HT1080 (cell line): Measurements from ENCODE around the gene LRIT2. TPM values are rescaled to one million over a fixed set of nuclear protein-coding genes. Genes with fewer than 3 reads are reported as not detected.
"Not testable (repeated sequence)": the region's sequence is repeated elsewhere in the genome, so short reads cannot be mapped to it uniquely, and the experiment has no call there.

Source experiments
- DNase-seq: peaks from one replicate; pipeline ENCODE4 v3.0.0-alpha.2; 2015; ENCODE audit warnings: low read depth
- total RNA-seq: library from RNA; depleted of rRNA; stranded (reverse); fragments of >200 nt; shearing (Covaris generic); gene quantifications from 2 replicates; pipeline ENCODE4 v1.2.3, GENCODE V29; 2014; rRNA removed

LRIT2 gene
- total RNA-seq, 1 experiment from 2014 or later, result not detected

DNA sequence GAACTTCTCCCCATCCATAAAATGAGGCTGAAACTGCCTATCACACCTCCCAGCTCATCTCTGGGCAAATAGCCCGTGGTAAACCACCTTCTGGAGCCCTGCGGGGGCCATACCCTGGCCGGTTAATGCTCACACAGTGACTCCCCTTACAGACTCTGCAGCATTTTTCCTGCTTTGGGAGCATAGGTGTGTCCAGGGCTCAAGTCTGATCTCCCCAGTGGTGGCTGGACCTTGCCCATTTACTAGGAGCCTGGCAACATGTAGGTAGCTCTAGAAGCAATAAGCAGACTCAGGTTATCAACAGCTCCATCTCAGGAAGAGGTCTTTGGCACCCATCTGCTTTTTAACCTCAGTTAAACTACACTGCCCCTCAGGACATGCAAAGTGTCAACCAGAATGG, 36.5 kb downstream of the LRIT2 start:
- DNase-seq, result no peak

DNA sequence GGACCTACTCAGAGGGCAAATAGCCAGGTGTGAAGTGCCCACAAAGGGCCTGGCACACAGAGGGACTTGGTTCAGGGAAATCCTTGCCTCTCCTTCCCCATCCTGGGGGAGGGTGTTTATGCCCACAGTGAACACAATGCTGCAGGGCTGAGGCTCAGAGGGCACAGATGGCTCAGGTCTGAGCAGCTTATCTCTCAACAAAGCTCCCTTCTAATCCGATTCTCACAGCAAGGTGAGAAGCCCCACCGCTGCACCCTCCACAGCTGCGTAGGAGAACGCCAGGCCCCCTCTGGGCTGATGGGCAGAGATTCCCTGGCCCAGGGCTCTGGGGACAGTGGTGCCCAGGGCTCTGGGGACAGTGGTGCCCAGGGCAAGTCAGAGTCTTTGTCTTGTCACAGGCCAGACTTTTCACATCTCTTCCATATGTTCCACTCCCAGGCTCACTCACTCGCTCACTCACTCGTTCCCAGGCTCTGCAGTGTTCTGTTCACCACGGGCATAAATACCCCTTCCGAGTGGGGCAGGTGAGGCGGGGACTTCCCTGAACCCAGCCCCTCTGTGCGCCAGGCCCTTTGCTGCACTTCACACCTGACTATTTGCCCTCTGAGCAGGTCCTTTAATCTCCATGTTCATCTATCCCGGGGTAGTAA, 39.7 kb downstream of the LRIT2 start:
- DNase-seq, result no peak

DNA sequence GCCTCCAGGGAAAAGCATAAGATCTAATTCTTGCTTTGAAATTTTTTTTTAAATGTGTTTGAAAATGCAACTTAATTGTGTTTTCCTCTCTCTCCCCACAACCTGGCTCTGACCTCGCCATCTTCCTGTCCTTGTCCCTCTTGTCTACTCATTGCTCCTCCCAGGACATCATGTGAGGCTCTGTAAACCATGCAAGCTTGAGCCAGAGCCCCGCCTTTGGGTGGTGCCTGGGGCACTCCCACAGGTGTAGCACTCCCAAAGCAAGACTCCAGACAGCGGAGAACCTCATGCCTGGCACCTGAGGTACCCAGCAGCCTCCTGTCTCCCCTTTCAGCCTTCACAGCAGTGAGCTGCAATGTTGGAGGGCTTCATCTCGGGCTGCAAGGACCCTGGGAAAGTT, 40.8 kb downstream of the LRIT2 start:
- DNase-seq, result no peak

DNA sequence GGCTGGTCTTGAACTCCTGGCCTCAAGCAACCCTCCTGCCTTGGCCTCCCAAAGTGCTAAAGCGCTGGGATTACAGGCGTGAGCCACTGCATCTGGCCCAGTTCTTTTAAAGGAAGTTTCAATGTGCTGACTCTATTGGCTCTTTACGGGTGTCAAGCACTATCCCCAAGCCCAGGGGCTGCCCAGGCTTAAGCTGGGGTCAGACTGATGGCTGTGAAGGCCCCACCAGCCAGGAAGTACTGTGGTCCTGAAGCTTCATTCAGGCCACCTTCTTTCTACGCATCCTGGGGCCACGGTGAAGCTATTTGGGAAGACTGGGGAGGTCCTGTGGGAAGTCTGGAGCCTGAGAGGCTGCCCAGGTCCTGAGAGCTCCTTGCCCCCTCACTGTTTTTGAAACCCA, 43.7 kb downstream of the LRIT2 start:
- DNase-seq, result no peak

DNA sequence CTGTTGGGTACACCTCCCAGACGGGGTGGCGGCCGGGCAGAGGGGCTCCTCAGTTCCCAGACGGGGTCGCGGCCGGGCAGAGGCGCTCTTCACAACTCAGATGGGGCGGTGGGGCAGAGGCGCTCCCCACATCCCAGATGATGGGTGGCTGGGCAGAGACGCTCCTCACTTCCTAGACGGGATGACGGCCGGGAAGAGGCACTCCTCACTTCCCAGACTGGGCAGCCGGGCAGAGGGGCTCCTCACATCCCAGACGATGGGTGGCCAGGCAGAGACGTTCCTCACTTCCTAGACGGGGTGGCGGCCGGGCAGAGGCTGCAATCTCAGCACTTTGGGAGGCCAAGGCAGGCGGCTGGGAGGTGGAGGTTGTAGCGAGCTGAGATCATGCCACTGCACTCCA, 45.0 kb downstream of the LRIT2 start:
- DNase-seq, result not testable (repeated sequence)

DNA sequence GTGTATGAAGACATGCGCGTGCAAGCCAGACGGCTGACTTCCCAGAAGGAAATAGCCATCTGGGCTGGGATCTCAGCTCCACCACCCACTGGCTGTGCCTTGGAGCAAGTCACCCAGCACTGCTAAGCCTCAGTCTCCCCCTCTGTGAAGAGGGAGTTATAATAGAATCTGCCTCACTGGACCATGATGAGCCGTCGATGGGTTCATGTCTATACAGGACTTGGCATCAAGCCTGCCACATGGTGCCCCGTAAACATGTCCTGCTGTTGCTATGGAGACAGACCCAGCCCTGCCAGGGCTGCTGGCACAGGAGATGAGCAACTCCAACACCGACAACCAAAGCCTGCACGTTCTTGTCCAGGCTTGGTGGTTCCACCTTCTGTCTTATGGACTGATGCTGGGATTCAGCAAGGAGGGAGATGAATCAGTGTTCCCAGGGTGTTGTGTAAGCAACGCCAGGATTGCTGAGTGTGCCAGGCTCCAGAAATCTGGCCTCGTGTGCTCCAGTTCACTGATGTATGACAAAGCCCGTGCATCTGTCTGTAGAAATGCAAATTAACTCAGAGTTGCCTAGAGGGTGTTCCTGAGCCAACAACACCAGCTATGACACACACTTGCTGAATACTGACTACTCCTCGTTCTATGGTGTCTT, 46.2 kb downstream of the LRIT2 start:
- peak; percentile 58 for DNase-seq

- DNase-seq, result no peak
These were observed 47.2 kb downstream of the LRIT2 start for GRCh38 chr10:84178160-84178609.

- DNase-seq, result no peak
These were observed 47.7 kb downstream of the LRIT2 start for GRCh38 chr10:84177541-84178141.

- DNase-seq, result no peak
These were observed 48.4 kb downstream of the LRIT2 start for GRCh38 chr10:84176836-84177474.

- no peak for DNase-seq
These were observed 49.0 kb downstream of the LRIT2 start for GRCh38 chr10:84176351-84176750.

- DNase-seq, result no peak
These were observed 49.9 kb downstream of the LRIT2 start for GRCh38 chr10:84175436-84175835.

DNA sequence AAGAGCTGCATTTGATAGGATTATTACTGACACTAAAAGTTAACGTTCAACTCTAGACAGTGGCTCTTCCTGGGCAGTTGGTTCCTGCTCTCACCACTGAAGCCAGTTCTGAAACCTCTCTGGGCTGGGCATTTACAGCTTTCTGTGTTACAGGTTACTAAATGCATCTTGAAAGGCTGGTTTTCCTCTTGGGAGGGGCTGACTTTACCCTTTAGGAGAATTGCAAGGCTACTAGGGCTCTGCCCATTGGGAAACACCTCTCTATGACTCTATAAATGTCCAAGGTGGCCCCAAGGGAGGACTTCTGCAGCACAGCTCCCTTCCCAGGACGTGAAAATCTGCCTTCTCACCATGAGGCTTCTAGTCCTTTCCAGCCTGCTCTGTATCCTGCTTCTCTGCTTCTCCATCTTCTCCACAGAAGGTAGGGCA, 51.8 kb downstream of the LRIT2 start, which contains the start of gene GPR15LG:
Gene GPR15LG (plus strand): TSS at position 301 of the 429 bp plus-strand sequence. CDS start 51 bp downstream, at position 352.
- DNase-seq, result no peak

DNA sequence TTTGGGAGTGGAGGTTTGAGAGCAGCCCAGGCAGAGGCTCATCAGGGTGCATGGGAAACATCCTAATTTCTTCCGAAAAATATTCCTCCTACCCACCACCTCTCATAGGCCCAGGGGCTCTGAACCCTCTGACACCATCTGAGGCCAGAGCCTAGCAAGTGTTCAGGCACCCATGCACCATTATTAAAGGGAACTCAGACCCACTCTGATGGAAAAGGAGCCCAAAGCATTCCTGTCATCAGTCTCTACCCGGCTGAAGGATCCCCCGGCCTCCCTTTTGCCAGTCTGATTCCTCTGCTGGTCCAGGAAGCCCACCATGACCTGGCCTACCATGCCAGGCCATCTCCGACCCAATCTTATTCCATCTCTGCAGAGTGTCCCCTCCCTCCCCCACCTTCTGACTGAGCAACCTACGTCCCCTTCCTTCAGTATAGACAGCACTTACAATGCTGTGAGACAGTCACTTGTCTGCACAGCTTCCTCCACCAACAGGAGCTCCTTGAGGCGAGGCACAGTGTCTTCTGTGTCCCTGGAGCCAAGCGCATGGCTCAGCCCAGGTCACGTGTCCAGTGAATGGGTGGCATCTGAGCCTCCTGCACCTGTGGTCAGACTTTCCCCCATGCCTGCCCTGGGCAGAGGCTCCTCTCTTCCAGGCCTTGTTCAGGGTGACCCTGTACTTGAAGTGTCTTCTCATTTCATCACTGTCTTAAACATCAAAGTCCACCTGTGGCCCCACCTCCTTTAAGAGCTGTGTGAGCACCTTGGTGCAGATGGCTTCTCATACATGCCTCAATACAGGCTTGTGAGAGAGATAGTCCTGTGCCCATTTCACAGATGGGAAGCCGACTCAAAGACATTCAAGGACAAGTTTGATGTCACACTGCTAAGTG, 52.6 kb downstream of the LRIT2 start:
- no peak for DNase-seq

DNA sequence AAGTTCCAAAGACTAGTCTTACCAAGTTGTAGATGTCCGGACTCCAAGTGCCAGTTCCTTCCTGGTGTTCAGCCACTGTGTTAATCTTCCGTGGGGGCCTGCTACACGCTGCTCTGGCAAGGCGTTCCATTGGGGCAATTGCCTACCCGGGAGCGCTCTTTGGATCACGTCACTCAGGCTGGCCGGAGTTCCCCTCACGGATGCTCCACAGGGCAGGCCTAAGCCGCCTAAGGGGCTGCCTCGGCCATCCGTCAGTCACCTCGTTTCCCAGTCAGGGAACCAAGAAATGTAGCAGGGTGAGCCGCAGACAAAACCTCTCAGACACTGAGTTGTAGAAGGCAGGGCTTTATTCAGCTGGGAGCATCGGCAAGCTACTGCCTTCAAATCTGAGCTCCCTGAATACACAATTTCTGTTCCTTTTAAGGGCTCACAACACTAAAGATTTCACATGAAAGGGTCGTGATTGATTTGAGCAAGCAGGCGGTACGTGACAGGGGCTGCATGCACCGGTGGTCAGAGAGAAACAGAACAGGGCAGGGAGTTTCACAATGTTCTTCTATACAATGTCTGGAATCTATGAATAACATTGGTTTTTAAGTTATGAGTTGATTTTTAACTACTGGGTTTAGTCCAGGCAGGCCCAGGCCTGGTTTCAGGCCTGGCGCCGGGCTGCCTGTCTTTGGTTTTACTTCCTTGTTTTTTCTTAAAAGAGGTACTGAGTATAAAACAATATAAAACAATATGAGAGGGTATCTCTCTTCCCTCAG, 53.5 kb downstream of the LRIT2 start:
- not testable (repeated sequence) for DNase-seq

- not testable (repeated sequence) for DNase-seq
These were observed 54.1 kb downstream of the LRIT2 start for GRCh38 chr10:84171237-84171636.

Other genes with a start within 250 kb of the LRIT2 start
- gene GHITM, start 86.0 kb downstream of the LRIT2 start, total RNA-seq, result 219 and 262 TPM in 2 replicates
- gene GPR15LG, start 51.7 kb downstream of the LRIT2 start, total RNA-seq, result not detected in 2 replicates
- gene CDHR1, start 31.0 kb downstream of the LRIT2 start, total RNA-seq, result not detected in 2 replicates
- not detected in 2 replicates for gene LRIT1, start 16.0 kb upstream of the LRIT2 start, total RNA-seq
- not detected in 2 replicates for gene RGR, start 19.5 kb upstream of the LRIT2 start, total RNA-seq
- 13.2 and 24.5 TPM in 2 replicates for gene CCSER2, start 103.0 kb upstream of the LRIT2 start, total RNA-seq